Measurements from ENCODE around the gene MAP3K3.

Gene MAP3K3

DNA sequence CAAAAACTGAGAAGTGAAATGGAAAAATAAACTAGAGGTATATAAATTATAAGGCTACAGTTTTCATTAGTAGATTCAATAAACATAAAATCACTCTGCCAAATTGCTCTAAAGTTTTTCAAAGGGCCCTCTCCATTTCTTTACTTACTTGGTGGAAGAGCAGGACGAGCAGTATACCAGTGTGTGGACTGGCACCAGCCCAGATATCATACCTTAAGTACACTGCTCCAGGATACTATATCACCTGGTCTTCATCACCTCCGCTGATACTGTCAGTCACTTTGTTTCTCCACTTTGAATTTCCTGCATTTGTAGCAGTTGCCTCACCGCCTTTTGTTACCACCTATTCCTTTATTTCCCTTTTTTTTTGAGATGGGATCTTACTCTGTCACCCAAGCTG lies 37.6 kb downstream of the MAP3K3 start:
- TF ChIP-seq, protein P1, sequence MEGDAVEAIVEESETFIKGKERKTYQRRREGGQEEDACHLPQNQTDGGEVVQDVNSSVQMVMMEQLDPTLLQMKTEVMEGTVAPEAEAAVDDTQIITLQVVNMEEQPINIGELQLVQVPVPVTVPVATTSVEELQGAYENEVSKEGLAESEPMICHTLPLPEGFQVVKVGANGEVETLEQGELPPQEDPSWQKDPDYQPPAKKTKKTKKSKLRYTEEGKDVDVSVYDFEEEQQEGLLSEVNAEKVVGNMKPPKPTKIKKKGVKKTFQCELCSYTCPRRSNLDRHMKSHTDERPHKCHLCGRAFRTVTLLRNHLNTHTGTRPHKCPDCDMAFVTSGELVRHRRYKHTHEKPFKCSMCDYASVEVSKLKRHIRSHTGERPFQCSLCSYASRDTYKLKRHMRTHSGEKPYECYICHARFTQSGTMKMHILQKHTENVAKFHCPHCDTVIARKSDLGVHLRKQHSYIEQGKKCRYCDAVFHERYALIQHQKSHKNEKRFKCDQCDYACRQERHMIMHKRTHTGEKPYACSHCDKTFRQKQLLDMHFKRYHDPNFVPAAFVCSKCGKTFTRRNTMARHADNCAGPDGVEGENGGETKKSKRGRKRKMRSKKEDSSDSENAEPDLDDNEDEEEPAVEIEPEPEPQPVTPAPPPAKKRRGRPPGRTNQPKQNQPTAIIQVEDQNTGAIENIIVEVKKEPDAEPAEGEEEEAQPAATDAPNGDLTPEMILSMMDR (conservative IDR thresholded peaks at IDR 0.05; ENCODE audit: low read depth, low read length) = no peak
- no peak overlapping the region for H3K4me3 ChIP-seq (ENCODE audit: low read depth, low read length)

DNA sequence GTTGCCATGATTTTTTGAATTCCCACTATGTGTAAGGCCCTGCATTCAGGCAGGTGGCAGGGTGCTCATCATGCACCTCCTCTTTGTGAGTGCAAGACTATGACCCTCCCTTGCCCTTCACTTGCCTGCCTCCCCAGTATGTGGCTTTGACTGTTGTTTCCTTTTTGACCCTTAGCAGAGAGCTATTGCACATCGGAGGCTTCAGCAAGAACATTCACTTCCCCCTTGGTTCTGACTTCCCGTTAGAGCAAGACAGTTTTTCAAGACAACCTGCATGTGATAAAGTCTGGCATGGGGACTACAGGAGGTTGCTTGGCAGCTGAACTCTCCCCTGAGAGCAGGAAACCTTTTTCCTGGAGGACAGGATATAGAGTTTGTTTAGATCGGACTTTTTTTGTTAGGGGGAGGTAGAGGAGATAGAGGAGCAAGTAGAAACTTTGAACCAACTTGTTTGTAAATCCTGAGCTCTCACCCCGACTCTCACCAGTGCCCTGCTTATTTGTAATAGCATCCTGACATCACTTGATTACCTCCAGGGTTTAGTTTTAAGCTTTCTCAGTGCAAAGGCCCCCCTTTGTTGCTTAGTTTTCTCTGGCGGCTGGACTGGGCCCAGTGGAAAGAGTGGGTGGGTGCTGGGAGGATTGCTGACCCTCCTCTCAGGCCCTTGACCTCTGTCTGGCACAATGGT lies 43.5 kb downstream of the MAP3K3 start:
- no peak overlapping the region for H3K4me3 ChIP-seq (ENCODE audit: low read depth, low read length)
- DNase-seq (ENCODE audit: low read depth) = peak; percentile 70
- TF ChIP-seq, protein P1 (conservative IDR thresholded peaks at IDR 0.05; ENCODE audit: low read depth, low read length) = no peak

More for the DNA sequence above, 37.6 kb downstream of the MAP3K3 start:
- DNase-seq (ENCODE audit: low read depth) = no peak

DNA sequence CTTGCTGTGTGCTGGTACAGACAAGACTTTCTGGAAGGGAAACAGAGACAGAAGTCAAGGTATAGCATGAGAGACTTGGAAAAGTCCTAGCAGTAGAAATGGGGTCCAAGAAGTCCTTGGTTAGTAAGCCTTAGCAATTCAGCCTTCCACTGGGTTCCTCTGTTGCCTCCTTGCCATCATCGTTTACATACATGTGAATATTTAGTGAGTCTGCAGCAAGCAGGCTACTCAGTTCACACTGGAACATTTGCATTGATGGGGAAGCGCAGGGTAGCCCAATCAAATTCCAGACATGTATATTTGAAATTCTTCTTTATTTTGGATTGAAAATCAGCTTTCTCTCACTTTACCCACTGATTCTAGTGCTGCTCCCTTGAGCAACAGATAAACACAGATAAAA lies 50.6 kb downstream of the MAP3K3 start:
- no peak for DNase-seq (ENCODE audit: low read depth)
- no peak overlapping the region for H3K4me3 ChIP-seq (ENCODE audit: low read depth, low read length)
- TF ChIP-seq, protein P1 (conservative IDR thresholded peaks at IDR 0.05; ENCODE audit: low read depth, low read length) = no peak

DNA sequence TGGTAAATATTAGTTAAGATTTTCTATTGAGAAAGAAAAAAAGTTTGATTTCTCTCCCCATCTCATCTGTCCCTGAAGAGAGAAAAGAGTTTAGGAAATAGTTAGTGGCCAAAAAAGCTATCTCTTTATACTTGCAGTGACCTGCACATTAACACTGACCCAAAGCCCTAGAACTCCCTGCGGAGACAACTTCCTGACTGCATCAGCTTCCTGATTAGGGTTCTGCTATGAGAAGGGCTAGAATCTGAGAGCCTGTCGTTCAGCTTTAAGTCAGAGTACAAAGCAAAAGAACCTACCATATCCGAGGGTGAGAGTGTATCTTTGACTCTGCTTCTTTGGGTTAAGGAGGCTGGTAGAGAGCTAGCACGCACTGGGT lies 53.0 kb downstream of the MAP3K3 start:
- TF ChIP-seq, protein P1 (conservative IDR thresholded peaks at IDR 0.05; ENCODE audit: low read depth, low read length) = no peak
- peak; percentile 68 for DNase-seq (ENCODE audit: low read depth)
- H3K4me3 ChIP-seq (ENCODE audit: low read depth, low read length) = peak overlapping the region; percentile 4

DNA sequence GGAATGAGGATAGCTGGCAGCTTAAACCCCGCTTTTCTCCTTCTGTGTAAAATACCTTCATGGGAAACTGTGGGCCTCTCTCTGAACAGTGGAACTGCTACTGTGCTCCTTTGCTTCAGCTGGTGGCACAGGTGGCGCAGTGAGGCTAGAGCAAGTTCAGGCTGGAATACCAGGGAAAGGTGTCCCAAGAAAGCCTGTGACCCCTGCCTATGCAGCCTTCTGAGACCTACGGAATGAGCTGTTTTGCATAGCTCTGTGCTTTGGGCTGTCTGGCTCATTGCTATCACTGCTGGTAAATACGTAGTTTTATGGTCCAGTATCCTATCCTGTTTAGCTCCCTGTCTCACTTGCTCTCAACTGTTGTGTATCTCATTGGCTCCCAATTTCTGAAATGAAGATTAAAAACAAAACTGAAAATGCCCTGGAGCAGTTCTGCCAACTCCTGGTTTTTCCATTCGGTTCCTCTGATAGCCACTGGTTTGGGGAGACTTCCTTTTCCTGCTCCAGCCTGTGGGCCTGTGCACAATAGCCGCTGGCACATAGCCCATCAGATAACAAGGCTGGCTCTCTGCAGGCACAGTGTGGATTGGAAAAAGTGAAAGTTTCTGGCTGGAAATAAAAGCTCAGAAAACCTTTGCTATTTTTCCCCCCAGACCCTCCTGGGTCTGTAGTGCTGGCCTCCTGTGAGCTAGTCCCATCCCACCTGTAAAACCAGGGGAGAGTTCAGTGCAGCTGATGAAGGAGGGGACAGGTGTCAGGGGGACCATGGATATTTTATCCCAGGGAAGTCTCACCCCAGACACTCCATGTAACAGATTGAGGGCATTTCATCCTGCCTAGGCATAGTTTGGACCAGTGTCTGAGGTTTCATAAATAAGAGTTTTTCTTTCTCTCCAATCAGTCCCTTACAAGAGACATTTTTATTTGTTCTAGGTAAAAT lies 53.7 kb downstream of the MAP3K3 start:
- peak overlapping the region; percentile 4 for H3K4me3 ChIP-seq (ENCODE audit: low read depth, low read length)
- DNase-seq (ENCODE audit: low read depth) = peak; percentile 91
- TF ChIP-seq, protein P1 (conservative IDR thresholded peaks at IDR 0.05; ENCODE audit: low read depth, low read length) = no peak

DNA sequence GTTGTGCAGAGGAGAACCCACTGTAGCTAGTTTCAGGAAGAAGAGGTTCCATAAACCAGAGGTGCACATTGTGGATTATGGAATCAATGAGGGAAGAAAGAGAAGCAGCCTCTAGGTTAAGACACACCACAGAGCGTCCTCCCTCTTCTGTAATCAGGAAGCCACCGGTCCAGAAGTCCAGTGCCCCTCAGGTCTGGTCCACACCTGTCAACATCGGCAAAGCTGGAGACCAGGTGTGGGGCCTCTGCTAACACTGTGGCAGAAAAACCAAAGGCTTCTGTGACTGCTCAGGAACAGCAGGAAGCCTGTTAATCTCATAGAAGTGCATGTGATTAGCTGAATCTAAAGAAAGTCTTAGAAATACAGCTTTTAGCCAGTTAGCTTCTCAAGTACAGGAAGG lies 54.4 kb downstream of the MAP3K3 start:
- TF ChIP-seq, protein P1 (conservative IDR thresholded peaks at IDR 0.05; ENCODE audit: low read depth, low read length) = no peak
- no peak for DNase-seq (ENCODE audit: low read depth)
- H3K4me3 ChIP-seq (ENCODE audit: low read depth, low read length) = no peak overlapping the region
